GM12892 (cell line): ENCODE measurements around the gene COL4A1.

Source experiments
- POLR2A ChIP-seq: IDR thresholded peaks from 2 replicates; pipeline ENCODE4 v1.6.1; 2011; ENCODE audit warnings: low read depth, low read length, control low read depth
- POLR2AphosphoS5 ChIP-seq: IDR thresholded peaks from 2 replicates; pipeline ENCODE4 v1.6.1; 2011; ENCODE audit warnings: low read depth, low read length, control low read depth

DNA sequence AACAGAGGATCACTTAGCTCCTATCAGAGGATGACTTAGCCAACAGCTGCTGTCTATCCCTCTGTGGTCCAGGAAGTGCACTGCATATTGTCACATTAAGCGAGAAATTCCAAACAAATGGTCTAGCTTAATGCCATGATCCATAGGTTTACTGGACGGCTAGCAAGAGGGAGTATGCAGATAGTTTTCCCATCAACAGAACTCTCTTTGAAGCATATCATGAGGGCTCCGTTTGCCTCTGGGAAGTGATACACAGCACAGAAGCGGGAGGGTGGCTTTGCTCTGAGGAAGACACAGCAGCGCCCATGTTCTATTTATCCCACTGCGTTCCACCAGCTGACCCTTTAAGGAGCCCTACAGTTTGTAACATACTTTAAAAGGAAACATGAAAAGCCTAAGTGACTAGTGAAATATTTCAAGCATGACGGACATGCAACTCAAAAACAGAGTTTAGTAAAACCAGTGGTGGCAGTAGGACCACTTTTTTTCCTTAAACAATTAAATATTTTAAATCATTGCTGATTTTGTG, 52.7 kb downstream of the COL4A1 start:
- TF ChIP-seq POLR2A (no peak), POLR2AphosphoS5 (no peak)
